Gastroesophageal sphincter (tissue), 4 donors: ENCODE data around the gene CR2. TPM values are rescaled to one million over a fixed set of nuclear protein-coding genes. Genes with fewer than 3 reads are reported as not detected.
A peak's percentile ranks its signal among the peaks of the same experiment; 100 is the strongest.

Experiments used
- ATAC-seq: fragments of 150-250 bp; one replicate; pipeline ENCODE4 v1.9.1; 2016; ENCODE audit warnings: mild to moderate bottlenecking, moderate library complexity
- H3K27ac ChIP-seq, 4 donors: fragments of 200-600 bp; sonication (generic) in 3 of 4; 1 replicate in 3 of 4; 2 replicates in 1 of 4; pipeline ENCODE4 v1.5.1; 2016 to 2019
- H3K27me3 ChIP-seq: fragments of 200-600 bp; sonication (generic); one replicate; pipeline ENCODE4 v1.5.1; 2019
- H3K36me3 ChIP-seq, 2 donors: fragments of 200-600 bp; sonication (generic); one replicate each; pipeline ENCODE4 v1.5.1; 2019; ENCODE audit warnings: control low read depth in 1 of 2
- H3K4me1 ChIP-seq, 3 donors: fragments of 200-600 bp; sonication (generic); 1 replicate in 2 of 3; 2 replicates in 1 of 3; pipeline ENCODE4 v1.5.1; 2016 to 2019; ENCODE audit warnings: control low read depth in 2 of 3
- H3K4me3 ChIP-seq, 2 donors: fragments of 200-600 bp; sonication (generic); one replicate each; pipeline ENCODE4 v1.5.1; 2019; ENCODE audit warnings: mild to moderate bottlenecking in 1 of 2, moderate library complexity in 1 of 2
- H3K9me3 ChIP-seq, 3 donors: fragments of 200-600 bp; sonication (generic); one replicate each; pipeline ENCODE4 v1.5.1; 2017 to 2019; ENCODE audit warnings: control low read depth in 2 of 3
- EP300 ChIP-seq: sonication (generic); formaldehyde crosslinking; IDR thresholded peaks from one replicate; pipeline ENCODE4 v1.6.1; 2017; ENCODE audit warnings: antibody characterized with exemption, mild to moderate bottlenecking
- POLR2A ChIP-seq, 2 donors: fragments of 450-650 bp; IDR thresholded peaks; one replicate each; pipeline ENCODE4 v1.6.1; 2017; ENCODE audit warnings: antibody characterized with exemption in 2 of 2, mild to moderate bottlenecking in 2 of 2, moderate library complexity in 1 of 2
- POLR2AphosphoS5 ChIP-seq: sonication (generic); formaldehyde crosslinking; IDR thresholded peaks from one replicate; pipeline ENCODE4 v1.6.1; 2017; ENCODE audit warnings: antibody characterized with exemption
- WGBS, 2 donors: methylation state at CpG; one replicate each; pipeline ENCODE4 v1.1.5; 2018; ENCODE audit warnings: low coverage in 1 of 2; 5-methylcytosine and 5-hydroxymethylcytosine counted together
- total RNA-seq, 4 donors: library from RNA; depleted of rRNA; stranded (reverse); fragments of >200 nt; gene quantifications; one replicate each; pipeline ENCODE4 v1.1.0, GENCODE V29; 2016
- TF ChIP-seq, protein P1 (sequence below), 4 experiments: fragments of 200-600 bp in 2 of 4; fragments of 450-650 bp in 2 of 4; sonication (generic) in 1 of 4; IDR thresholded peaks; one replicate each; pipeline ENCODE4 v1.5.1; 2017 to 2019; ENCODE audit warnings: antibody characterized with exemption in 4 of 4, mild to moderate bottlenecking in 2 of 4, moderate library complexity in 2 of 4

The CR2 gene
- 1 to 10 TPM in 1 of 4 donors, under 1 TPM in 1, not detected in 2; 0.13 to 1.0 TPM for total RNA-seq

DNA sequence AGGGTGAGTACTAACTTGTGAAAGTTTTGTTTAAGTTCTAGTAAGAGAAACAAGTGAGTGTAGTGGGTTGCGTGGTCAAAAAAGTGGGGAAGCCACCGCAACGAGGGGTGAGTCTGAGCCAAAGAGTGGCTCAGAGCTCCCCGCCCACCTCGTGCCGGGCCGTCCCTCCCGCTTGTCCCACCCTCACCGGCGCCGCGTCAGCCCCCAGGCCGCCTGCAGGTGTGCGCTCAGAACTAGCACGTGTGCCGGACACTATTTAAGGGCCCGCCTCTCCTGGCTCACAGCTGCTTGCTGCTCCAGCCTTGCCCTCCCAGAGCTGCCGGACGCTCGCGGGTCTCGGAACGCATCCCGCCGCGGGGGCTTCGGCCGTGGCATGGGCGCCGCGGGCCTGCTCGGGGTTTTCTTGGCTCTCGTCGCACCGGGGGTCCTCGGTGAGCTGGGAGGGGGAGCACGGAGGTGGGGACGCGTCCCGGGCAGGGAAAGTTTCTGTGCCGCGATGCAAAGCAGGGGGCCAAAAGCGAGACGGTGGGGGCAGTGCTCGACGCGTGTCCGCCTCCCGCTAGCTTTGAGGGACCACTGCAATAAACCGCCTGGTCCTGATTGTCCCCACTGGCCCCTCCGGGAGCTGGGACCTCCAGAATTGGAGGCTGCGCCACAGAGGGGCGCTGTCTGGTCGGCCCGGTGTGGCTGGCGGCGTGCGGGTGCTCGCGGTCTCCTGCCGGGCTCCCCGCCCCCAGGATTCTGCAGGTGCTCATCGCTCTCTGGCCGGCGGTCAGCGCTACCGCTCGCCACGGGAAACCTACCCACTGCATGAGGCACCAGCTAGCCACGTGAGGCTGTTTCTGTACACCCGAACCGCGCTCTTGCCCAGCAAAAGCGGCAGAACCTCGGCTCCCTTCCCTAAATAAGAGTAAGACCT lies at the start of gene CR2:
Gene CR2 (plus strand): TSS at position 283 of the 919 bp plus-strand sequence. CDS start 91 bp downstream, at position 374.
- Histone ChIP-seq H3K4me1 (peaks cover 0 to 16% (median 8%) of the 10 kb centered on the region in 3 donors), H3K27ac (no peak within 1 kb of the TSS), H3K9me3 (no peaks in the 10 kb centered on the region), H3K27me3 (peaks cover 74% of the 10 kb centered on the region), H3K4me3 (peak within 1 kb of the TSS; percentile 15 to 51), H3K36me3 (no peaks in the 10 kb centered on the region)
- 0 to 3% methylated on average over 6 to 10 of the region's 75 CpGs for WGBS, 2 donors
- ATAC-seq: no peak
- TF ChIP-seq, protein P1, sequence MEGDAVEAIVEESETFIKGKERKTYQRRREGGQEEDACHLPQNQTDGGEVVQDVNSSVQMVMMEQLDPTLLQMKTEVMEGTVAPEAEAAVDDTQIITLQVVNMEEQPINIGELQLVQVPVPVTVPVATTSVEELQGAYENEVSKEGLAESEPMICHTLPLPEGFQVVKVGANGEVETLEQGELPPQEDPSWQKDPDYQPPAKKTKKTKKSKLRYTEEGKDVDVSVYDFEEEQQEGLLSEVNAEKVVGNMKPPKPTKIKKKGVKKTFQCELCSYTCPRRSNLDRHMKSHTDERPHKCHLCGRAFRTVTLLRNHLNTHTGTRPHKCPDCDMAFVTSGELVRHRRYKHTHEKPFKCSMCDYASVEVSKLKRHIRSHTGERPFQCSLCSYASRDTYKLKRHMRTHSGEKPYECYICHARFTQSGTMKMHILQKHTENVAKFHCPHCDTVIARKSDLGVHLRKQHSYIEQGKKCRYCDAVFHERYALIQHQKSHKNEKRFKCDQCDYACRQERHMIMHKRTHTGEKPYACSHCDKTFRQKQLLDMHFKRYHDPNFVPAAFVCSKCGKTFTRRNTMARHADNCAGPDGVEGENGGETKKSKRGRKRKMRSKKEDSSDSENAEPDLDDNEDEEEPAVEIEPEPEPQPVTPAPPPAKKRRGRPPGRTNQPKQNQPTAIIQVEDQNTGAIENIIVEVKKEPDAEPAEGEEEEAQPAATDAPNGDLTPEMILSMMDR (IDR thresholded peaks at IDR 0.05): no peak
- TF ChIP-seq POLR2A (IDR thresholded peaks at IDR 0.05) (no peak), EP300 (no peak), POLR2AphosphoS5 (no peak)

DNA sequence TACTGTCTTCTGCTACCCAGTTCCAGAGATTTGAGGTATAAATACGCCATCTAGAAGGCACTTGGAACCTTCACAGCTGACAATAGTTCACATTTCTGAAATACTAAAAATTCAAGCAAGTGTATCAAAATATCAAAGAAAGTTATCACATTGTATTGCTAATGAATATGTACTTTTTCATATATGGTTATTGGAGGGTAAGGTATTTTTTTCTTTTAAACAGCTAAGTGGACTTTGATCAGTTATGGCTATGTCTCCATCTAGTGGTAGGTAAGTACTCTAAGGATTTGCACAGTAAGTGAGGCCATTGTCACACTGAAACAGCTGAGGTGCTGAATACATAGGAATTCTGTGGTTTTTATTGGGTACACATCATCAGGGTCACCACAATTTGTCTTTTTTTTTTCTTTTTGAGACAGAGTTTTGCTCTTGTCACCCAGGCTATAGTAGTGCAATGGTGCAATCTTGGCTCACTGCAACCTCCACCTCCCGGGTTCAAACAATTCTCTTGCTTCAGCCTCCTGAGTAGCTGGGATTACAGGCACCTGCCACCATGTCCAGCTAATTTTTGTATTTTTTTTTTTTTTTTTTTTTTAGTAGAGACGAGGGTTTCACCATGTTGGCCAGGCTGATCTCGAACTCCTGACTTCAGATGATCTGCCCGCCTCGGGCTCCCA lies 49.1 kb upstream of the CR2 start:
- TF ChIP-seq EP300: no peak
- TF ChIP-seq, protein P1 (IDR thresholded peaks at IDR 0.05): peak; percentile 46 to 69 (median 56)
- H3K4me1 ChIP-seq: no peaks in the 10 kb centered on the region
- H3K9me3 ChIP-seq: no peaks in the 10 kb centered on the region
- H3K4me3 ChIP-seq: no peak overlapping the region
- WGBS, 2 donors: 64 to 89% methylated on average over 1 to 3 of the region's 6 CpGs
- H3K27ac ChIP-seq: no peak overlapping the region
- H3K27me3 ChIP-seq: no peaks in the 10 kb centered on the region
- peak; percentile 55 for ATAC-seq
- H3K36me3 ChIP-seq: no peaks in the 10 kb centered on the region

DNA sequence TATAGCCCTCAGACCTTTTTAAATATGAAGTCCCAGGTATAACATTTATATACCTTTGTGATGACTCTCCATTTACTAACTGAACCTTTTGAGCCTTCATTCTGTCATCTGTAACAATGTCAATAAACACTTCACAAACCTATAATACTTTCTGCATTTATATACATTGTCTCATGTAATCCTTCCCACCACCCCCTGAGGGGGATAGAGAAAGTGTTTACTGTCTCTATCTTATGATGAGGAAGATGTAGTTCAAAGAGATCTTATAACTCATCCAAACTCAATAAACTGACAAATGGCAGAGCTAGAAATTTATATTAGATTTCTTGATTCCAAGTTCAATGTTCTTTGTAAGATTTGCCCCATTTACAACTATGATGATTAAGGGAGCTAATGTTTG lies 48.3 kb upstream of the CR2 start:
- no peaks in the 10 kb centered on the region for H3K4me1 ChIP-seq
- no peak for TF ChIP-seq POLR2AphosphoS5
- no peak for TF ChIP-seq EP300
- TF ChIP-seq POLR2A (IDR thresholded peaks at IDR 0.05): no peak
- TF ChIP-seq, protein P1 (IDR thresholded peaks at IDR 0.05): no peak
- no peaks in the 10 kb centered on the region for H3K27me3 ChIP-seq
- no peak overlapping the region for H3K4me3 ChIP-seq
- no peaks in the 10 kb centered on the region for H3K36me3 ChIP-seq
- no peaks in the 10 kb centered on the region for H3K9me3 ChIP-seq
- no peak for ATAC-seq
- no peak overlapping the region for H3K27ac ChIP-seq

DNA sequence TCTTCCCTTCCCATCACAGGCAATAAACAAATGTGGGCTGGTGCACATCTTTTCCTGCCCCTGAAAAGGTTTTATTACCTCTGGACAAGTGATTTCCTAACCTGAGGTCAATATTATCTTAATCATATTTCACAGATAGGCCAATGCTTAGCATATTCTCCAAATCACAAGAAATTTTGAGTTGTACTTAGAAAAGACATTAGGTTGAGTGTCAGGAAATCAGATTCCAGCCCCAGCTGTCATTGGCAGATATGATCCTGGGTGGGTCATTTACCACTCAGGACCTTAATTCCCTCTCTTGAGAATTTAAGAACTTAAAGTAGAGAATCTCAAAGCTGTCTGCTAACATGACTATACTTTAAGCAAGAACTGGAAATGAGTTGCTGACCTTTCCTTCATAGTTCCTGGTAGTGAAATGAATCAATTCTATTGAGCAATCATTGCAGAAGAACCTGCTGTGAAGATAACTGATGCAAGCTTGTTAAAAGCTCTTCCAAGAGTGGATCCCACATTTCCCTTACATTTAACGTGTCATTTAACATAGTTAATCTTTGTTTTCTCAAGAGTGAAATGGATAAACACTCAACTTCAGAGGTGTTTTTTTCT lies 46.4 kb upstream of the CR2 start:
- Histone ChIP-seq H3K27me3 (no peaks in the 10 kb centered on the region), H3K4me1 (no peaks in the 10 kb centered on the region), H3K9me3 (no peaks in the 10 kb centered on the region), H3K27ac (no peak overlapping the region), H3K36me3 (no peaks in the 10 kb centered on the region), H3K4me3 (no peak overlapping the region)
- no peak for ATAC-seq
- TF ChIP-seq POLR2AphosphoS5 (no peak), EP300 (no peak), POLR2A (IDR thresholded peaks at IDR 0.05) (no peak)
- TF ChIP-seq, protein P1 (IDR thresholded peaks at IDR 0.05): no peak
- 42 to 56% methylated on average over 1 of the region's 1 CpG for WGBS, 2 donors
